ENCODE data around the gene FCRL6. TPM values are rescaled to one million over a fixed set of nuclear protein-coding genes. Genes with fewer than 3 reads are reported as not detected.

The FCRL6 gene
- total and polyA plus RNA-seq, 12 donors, result 0.11 to 2.2 (median 0.37) TPM; not detected in 3

DNA sequence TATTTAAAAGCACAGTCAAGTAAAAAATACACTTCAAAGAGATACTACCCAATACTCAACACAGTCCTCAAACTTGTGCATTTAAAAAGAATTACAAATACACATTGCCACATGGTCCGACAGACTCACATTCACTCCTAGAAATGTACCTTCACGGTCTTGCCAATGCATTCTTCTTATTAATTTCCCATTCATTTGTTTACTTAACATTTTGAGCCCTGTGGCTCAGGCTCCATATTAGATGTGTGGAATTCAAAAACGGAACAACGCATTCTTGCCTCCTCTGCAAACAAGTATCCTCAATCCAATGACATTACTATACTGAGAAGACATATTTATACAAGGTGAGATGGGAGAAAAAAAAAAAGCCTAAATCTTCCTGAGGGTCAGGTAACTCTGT lies 23.9 kb upstream of the FCRL6 start:
- Histone ChIP-seq H3K27ac (peak overlapping the region in 2 of 5 donors; percentile 69 to 77), H3K36me3 (replicated peaks in 1 of 2) (no peaks in the 10 kb centered on the region), H3K27me3 (no peaks in the 10 kb centered on the region), H3K4me3 (no peak overlapping the region), H3K9me3 (replicated peaks in 1 of 3) (no peaks in the 10 kb centered on the region), H3K4me1 (replicated peaks in 1 of 2) (peaks cover 6 to 21% of the 10 kb centered on the region in 2 donors)
- intact Hi-C loops (cut with DNase I), result no loop called here
- no peak for TF ChIP-seq POLR2A (IDR thresholded peaks at IDR 0.05)
- TF ChIP-seq, protein P1, sequence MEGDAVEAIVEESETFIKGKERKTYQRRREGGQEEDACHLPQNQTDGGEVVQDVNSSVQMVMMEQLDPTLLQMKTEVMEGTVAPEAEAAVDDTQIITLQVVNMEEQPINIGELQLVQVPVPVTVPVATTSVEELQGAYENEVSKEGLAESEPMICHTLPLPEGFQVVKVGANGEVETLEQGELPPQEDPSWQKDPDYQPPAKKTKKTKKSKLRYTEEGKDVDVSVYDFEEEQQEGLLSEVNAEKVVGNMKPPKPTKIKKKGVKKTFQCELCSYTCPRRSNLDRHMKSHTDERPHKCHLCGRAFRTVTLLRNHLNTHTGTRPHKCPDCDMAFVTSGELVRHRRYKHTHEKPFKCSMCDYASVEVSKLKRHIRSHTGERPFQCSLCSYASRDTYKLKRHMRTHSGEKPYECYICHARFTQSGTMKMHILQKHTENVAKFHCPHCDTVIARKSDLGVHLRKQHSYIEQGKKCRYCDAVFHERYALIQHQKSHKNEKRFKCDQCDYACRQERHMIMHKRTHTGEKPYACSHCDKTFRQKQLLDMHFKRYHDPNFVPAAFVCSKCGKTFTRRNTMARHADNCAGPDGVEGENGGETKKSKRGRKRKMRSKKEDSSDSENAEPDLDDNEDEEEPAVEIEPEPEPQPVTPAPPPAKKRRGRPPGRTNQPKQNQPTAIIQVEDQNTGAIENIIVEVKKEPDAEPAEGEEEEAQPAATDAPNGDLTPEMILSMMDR (IDR thresholded peaks at IDR 0.05), result no peak
- 87 to 91% (median 88%) methylated on average over 4 of the region's 4 CpGs for WGBS, 4 donors
- DNase-seq, result no peak

DNA sequence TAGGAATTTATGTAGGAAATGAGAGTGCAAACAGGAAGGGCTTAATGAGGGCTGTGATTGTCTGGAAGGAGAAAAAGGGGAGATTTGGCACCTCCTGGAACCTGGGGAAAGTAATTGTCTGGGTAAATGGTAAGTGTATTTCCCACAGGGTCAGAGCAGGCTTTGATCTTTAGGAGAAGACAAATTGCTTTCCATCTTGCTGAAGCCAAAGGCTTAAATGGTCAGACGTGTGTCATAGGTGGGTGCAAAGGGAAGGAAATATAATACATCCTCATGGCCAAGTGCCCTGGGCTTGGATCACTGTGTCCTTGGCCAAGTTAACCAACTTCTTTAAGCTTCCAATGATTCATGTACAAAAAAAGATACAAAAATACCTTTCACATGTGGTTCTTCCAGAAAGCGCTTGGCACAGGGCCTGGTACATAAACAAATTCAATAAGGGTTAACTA lies 22.7 kb upstream of the FCRL6 start:
- Histone ChIP-seq H3K27ac (peak overlapping the region in 4 of 5 donors; percentile 10 to 77 (median 70)), H3K9me3 (replicated peaks in 1 of 3) (no peaks in the 10 kb centered on the region), H3K4me1 (replicated peaks in 1 of 2) (peaks cover 6 to 21% of the 10 kb centered on the region in 2 donors), H3K4me3 (no peak overlapping the region), H3K36me3 (replicated peaks in 1 of 2) (no peaks in the 10 kb centered on the region), H3K27me3 (no peaks in the 10 kb centered on the region)
- intact Hi-C loops (cut with DNase I), result no loop called here
- DNase-seq, result peak in 6 of 7 donors; percentile 58 to 81 (median 76)
- WGBS, 4 donors, result 25 to 38% (median 33%) methylated on average over 2 of the region's 2 CpGs
- no peak for TF ChIP-seq POLR2A (IDR thresholded peaks at IDR 0.05)
- TF ChIP-seq, protein P1 (IDR thresholded peaks at IDR 0.05), result no peak

DNA sequence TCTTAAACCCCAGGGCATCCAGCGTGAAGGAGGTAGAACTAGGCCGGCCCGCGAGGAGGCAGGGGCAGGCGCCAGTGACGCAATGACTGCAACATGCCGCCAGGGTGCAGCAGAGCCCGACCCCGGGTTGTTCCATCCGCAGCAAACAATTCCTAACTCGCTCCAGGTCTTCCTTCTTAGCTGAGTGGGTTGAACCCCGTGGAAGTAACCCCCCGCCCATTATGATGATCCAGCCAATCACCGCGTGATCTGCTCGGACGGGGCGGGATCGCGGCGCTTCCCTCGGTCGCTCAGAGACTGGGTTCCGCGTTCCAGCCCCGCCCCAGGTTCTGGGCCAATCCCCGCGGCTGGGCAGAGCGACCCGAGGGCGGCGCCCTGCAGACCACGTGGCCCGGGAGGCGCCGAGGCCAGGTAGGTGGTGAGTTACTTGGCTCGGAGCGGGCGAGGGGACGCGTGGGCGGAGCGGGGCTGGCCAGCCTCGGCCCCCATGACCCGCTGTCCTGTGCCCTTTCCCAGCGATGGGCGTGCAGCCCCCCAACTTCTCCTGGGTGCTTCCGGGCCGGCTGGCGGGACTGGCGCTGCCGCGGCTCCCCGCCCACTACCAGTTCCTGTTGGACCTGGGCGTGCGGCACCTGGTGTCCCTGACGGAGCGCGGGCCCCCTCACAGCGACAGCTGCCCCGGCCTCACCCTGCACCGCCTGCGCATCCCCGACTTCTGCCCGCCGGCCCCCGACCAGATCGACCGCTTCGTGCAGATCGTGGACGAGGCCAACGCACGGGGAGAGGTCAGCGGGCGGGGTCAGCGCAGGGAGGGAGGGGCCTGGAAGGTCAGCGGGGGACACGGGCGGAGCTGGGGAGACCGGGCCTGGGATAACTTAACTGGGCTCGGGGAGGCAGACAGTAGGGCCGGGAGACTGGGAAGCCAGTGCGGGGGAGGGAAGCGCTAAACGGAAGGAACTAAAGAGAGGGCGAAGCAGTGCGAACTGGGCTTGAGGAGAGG lies 21.3 kb upstream of the FCRL6 start, which contains the start of gene DUSP23:
DUSP23 (plus strand) TSS at position 380 of the 1,000 bp plus-strand sequence; CDS start at position 519, 139 bp downstream.
- H3K27me3 ChIP-seq, result no peaks in the 10 kb centered on the region
- WGBS, 4 donors, result 1 to 10% (median 6%) methylated on average over 12 to 88 of the region's 88 CpGs
- TF ChIP-seq, protein P1 (IDR thresholded peaks at IDR 0.05), result peak; percentile 80 to 97 (median 96)
- peak; percentile 48 to 76 for TF ChIP-seq POLR2A (IDR thresholded peaks at IDR 0.05)

DNA sequence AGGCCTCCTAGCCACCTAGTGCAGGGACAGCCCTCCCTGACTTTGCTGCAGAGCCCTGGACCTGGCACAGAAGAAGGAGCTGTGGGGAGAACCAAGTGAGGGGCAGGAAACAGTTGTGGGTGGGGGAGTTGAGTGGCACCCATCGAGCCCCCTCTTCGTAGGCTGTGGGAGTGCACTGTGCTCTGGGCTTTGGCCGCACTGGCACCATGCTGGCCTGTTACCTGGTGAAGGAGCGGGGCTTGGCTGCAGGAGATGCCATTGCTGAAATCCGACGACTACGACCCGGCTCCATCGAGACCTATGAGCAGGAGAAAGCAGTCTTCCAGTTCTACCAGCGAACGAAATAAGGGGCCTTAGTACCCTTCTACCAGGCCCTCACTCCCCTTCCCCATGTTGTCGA lies 20.2 kb upstream of the FCRL6 start:
- DNase-seq, result no peak
- Histone ChIP-seq H3K9me3 (replicated peaks in 1 of 3) (no peaks in the 10 kb centered on the region), H3K27ac (peak overlapping the region in 1 of 5 donors; percentile 92), H3K27me3 (no peaks in the 10 kb centered on the region), H3K4me3 (peak overlapping the region in 1 of 4 donors; percentile 87), H3K36me3 (replicated peaks in 1 of 2) (no peaks in the 10 kb centered on the region), H3K4me1 (replicated peaks in 1 of 2) (peaks cover 6 to 34% of the 10 kb centered on the region in 2 donors)
- 95 to 99% (median 98%) methylated on average over 12 of the region's 12 CpGs for WGBS, 4 donors
- intact Hi-C loops (cut with DNase I), result no loop called here
- TF ChIP-seq POLR2A (IDR thresholded peaks at IDR 0.05), result no peak
- TF ChIP-seq, protein P1 (IDR thresholded peaks at IDR 0.05), result no peak

More for the DNA sequence above, 21.3 kb upstream of the FCRL6 start, which contains the start of gene DUSP23:
- peak within 1 kb of the TSS; percentile 35 to 87 (median 60) for H3K4me3 ChIP-seq
- H3K9me3 ChIP-seq (replicated peaks in 1 of 3), result no peaks in the 10 kb centered on the region
- H3K27ac ChIP-seq, result peak within 1 kb of the TSS; percentile 29 to 92 (median 63)
- no peaks in the 10 kb centered on the region for H3K36me3 ChIP-seq (replicated peaks in 1 of 2)
- intact Hi-C loops (cut with DNase I), result no loop called here
- peak; percentile 98 to 99 (median 98) for DNase-seq
- peaks cover 6 to 24% of the 10 kb centered on the region in 2 donors for H3K4me1 ChIP-seq (replicated peaks in 1 of 2)
